ENCODE data around the gene FOXF1. TPM values are rescaled to one million over a fixed set of nuclear protein-coding genes. Genes with fewer than 3 reads are reported as not detected.

The FOXF1 gene
- polyA plus RNA-seq, 2 of the 4 experiments (the other 2 are of a cell fraction): not detected

DNA sequence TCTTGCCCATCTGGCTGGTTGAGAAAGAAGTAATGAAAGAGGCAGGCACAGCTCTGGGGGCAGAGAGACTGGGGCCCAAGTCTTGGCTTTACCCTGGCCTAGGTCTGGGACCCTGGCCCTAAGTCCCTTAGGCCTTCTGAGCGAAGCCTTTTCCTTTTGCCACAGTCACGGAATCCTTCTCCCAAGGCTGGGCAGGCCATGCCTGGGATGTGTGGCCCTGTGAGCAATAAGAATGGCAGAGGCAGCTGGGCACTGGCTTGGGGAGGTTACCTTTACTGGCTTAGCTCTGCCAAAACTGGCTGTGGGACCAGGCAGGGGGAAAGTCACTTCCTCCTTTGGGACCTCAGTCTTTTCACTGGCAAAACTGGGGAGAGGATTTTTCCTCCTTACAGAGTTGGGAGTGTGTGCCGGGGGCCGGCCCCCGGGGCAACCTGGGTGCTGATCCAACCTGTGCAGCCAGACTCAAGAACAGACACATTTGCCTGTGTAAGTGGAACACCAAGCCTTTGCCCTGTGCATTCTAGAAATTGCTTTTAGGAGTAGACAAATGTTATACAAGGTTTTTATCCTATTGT lies 12.9 kb downstream of the FOXF1 start:
- FAIRE-seq (no peak), DNase-seq (ENCODE audit: low read depth in 1 of 2, low spot score in 1 of 2) (no peak), ATAC-seq (no peak)
- WGBS (ENCODE audit: missing lambda C conversion rate): 50% methylated on average over 4 of the region's 5 CpGs
- no peak overlapping the region for H3K4me2 ChIP-seq
- H3K27ac ChIP-seq: no peak overlapping the region
- CTCF ChIA-PET: interaction anchor here (1.6 to 10.4 kb wide), 4 partner anchors 15 to 702 kb away, joined by 3 to 321 read pairs (median 6); no protein-coding TSS in a partner anchor
- POLR2A ChIA-PET: no interaction called here
- H3K4me1 ChIP-seq: no peaks in the 10 kb centered on the region
- H3K9me3 ChIP-seq: peaks cover 3% of the 10 kb centered on the region; the same call in 1 of the 3 replicates
- no peak overlapping the region for H3K4me3 ChIP-seq
- TF ChIP-seq KDM1A (IDR thresholded peaks at IDR 0.05; ENCODE audit: low read depth) (no peak), NFE2L2 (conservative IDR thresholded peaks at IDR 0.05; ENCODE audit: low read length) (no peak), NR3C1 (IDR thresholded peaks at IDR 0.05) (no peak), SMC3 (IDR thresholded peaks at IDR 0.05) (no peak), GATA3 (IDR thresholded peaks at IDR 0.05; ENCODE audit: borderline replicate concordance) (no peak), BHLHE40 (IDR thresholded peaks at IDR 0.05; ENCODE audit: low read depth, low read length) (no peak), HDAC2 (IDR thresholded peaks at IDR 0.05) (no peak)

- no peak overlapping the region for H3K4me3 ChIP-seq
- no peak for TF ChIP-seq TFCP2L1 (CRISPR knock-in tag; IDR thresholded peaks at IDR 0.05)
- TF ChIP-seq MAFK (IDR thresholded peaks at IDR 0.05; ENCODE audit: partially characterized antibody): no peak
- H3K4me1 ChIP-seq: no peaks in the 10 kb centered on the region
- no peak overlapping the region for H3K27ac ChIP-seq
- ATAC-seq: no peak
- 55% methylated on average over 6 of the region's 6 CpGs for WGBS (ENCODE audit: missing lambda C conversion rate)
- H3K4me2 ChIP-seq: no peak overlapping the region
- FAIRE-seq: no peak
- no peak for DNase-seq (ENCODE audit: low read depth in 1 of 2, low spot score in 1 of 2)
- CTCF ChIA-PET: interaction anchor here (0.6 to 10.4 kb wide), 3 partner anchors 442 to 480 kb away, joined by 5 to 321 read pairs (median 9); no protein-coding TSS in a partner anchor
- POLR2A ChIA-PET: no interaction called here
- H3K9me3 ChIP-seq: peaks cover 3% of the 10 kb centered on the region; the same call in 1 of the 3 replicates
Measured at GRCh38 chr16:86524029-86524428, 13.7 kb downstream of the FOXF1 start.

- ChIA-PET POLR2A (no interaction called here), CTCF (interaction anchor here (0.6 to 1.6 kb wide), 3 partner anchors 8 to 1377 kb away, joined by 3 to 5 read pairs (median 3); no protein-coding TSS in a partner anchor)
- Histone ChIP-seq H3K27ac (no peak overlapping the region), H3K4me2 (no peak overlapping the region), H3K4me1 (no peaks in the 10 kb centered on the region), H3K9me3 (peaks cover 3% of the 10 kb centered on the region; the same call in 1 of the 3 replicates), H3K4me3 (no peak overlapping the region)
- no peak for ATAC-seq
- no peak for TF ChIP-seq ESRRA (IDR thresholded peaks at IDR 0.05; ENCODE audit: borderline replicate concordance, low read length)
- TF ChIP-seq RAD21 (conservative IDR thresholded peaks at IDR 0.05 in 1 of 2, IDR thresholded peaks at IDR 0.05 in 1 of 2): no peak
- TF ChIP-seq EHF (CRISPR knock-in tag; IDR thresholded peaks at IDR 0.05): no peak
- TF ChIP-seq CHD4 (IDR thresholded peaks at IDR 0.05; ENCODE audit: borderline replicate concordance): no peak
- TF ChIP-seq, protein P1, sequence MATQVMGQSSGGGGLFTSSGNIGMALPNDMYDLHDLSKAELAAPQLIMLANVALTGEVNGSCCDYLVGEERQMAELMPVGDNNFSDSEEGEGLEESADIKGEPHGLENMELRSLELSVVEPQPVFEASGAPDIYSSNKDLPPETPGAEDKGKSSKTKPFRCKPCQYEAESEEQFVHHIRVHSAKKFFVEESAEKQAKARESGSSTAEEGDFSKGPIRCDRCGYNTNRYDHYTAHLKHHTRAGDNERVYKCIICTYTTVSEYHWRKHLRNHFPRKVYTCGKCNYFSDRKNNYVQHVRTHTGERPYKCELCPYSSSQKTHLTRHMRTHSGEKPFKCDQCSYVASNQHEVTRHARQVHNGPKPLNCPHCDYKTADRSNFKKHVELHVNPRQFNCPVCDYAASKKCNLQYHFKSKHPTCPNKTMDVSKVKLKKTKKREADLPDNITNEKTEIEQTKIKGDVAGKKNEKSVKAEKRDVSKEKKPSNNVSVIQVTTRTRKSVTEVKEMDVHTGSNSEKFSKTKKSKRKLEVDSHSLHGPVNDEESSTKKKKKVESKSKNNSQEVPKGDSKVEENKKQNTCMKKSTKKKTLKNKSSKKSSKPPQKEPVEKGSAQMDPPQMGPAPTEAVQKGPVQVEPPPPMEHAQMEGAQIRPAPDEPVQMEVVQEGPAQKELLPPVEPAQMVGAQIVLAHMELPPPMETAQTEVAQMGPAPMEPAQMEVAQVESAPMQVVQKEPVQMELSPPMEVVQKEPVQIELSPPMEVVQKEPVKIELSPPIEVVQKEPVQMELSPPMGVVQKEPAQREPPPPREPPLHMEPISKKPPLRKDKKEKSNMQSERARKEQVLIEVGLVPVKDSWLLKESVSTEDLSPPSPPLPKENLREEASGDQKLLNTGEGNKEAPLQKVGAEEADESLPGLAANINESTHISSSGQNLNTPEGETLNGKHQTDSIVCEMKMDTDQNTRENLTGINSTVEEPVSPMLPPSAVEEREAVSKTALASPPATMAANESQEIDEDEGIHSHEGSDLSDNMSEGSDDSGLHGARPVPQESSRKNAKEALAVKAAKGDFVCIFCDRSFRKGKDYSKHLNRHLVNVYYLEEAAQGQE (IDR thresholded peaks at IDR 0.05): no peak
- no peak for TF ChIP-seq CEBPB (IDR thresholded peaks at IDR 0.05)
- TF ChIP-seq JUNB (IDR thresholded peaks at IDR 0.05): no peak
- TF ChIP-seq NFE2L2 (conservative IDR thresholded peaks at IDR 0.05; ENCODE audit: low read length): no peak
- TF ChIP-seq, protein P2, sequence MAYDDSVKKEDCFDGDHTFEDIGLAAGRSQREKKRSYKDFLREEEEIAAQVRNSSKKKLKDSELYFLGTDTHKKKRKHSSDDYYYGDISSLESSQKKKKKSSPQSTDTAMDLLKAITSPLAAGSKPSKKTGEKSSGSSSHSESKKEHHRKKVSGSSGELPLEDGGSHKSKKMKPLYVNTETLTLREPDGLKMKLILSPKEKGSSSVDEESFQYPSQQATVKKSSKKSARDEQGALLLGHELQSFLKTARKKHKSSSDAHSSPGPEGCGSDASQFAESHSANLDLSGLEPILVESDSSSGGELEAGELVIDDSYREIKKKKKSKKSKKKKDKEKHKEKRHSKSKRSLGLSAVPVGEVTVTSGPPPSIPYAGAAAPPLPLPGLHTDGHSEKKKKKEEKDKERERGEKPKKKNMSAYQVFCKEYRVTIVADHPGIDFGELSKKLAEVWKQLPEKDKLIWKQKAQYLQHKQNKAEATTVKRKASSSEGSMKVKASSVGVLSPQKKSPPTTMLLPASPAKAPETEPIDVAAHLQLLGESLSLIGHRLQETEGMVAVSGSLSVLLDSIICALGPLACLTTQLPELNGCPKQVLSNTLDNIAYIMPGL (CRISPR knock-in tag; IDR thresholded peaks at IDR 0.05; ENCODE audit: borderline replicate concordance): no peak
- no peak for FAIRE-seq
- WGBS (ENCODE audit: missing lambda C conversion rate): 53% methylated on average over 12 of the region's 12 CpGs
- no peak for DNase-seq (ENCODE audit: low read depth in 1 of 2, low spot score in 1 of 2)
Measured at GRCh38 chr16:86525696-86526095, 15.4 kb downstream of the FOXF1 start.
